Thoracic aorta (tissue), 2 donors: Measurements from ENCODE around the gene SLC5A1. TPM values are rescaled to one million over a fixed set of nuclear protein-coding genes. Genes with fewer than 3 reads are reported as not detected.

Source experiments
- ATAC-seq: fragments of 150-250 bp; one replicate; pipeline ENCODE4 v1.8.0; 2017; ENCODE audit warnings: low read depth; ENCODE audit not compliant: insufficient number of reproducible peaks, low FRiP score
- DNase-seq: peaks from one replicate; pipeline ENCODE4 v3.0.0-alpha.2; 2020; ENCODE audit warnings: low spot score
- H3K27ac ChIP-seq, 2 donors: fragments of 200-600 bp; sonication (generic); 1 replicate in 1 of 2; 2 replicates in 1 of 2; pipeline ENCODE4 v1.5.1; 2016; ENCODE audit warnings: mild to moderate bottlenecking in 2 of 2, moderate library complexity in 2 of 2
- H3K27me3 ChIP-seq: fragments of 200-600 bp; sonication (generic); replicated peaks from 2 replicates; pipeline ENCODE4 v1.6.0; 2016; ENCODE audit warnings: mild to moderate bottlenecking; ENCODE audit not compliant: insufficient read depth
- H3K36me3 ChIP-seq: fragments of 200-600 bp; sonication (generic); one replicate; pipeline ENCODE4 v1.5.1; 2016
- H3K4me1 ChIP-seq, 2 donors: fragments of 200-600 bp; sonication (generic); 1 replicate in 1 of 2; 2 replicates in 1 of 2; pipeline versions ENCODE4 v1.5.1 to v1.6.0; 2016; ENCODE audit warnings: low read depth in 2 of 2, mild to moderate bottlenecking in 1 of 2; ENCODE audit not compliant: control insufficient read depth in 1 of 2
- H3K4me3 ChIP-seq: fragments of 200-600 bp; sonication (generic); 2 replicates; pipeline ENCODE4 v1.5.1; 2016; ENCODE audit warnings: mild to moderate bottlenecking
- H3K9me3 ChIP-seq: fragments of 200-600 bp; sonication (generic); 2 replicates; pipeline ENCODE4 v1.5.1; 2016
- total RNA-seq, 2 donors: library from RNA; depleted of rRNA; stranded (reverse); fragments of >200 nt; gene quantifications; one replicate each; pipeline versions ENCODE4 v1.1.0 to v1.2.3, GENCODE V29; 2016
- TF ChIP-seq, protein P1 (sequence below): fragments of 200-600 bp; sonication (generic); IDR thresholded peaks from one replicate; pipeline ENCODE4 v1.5.1; 2019; ENCODE audit warnings: antibody characterized with exemption

Gene SLC5A1
- total RNA-seq, 2 donors from 2014 or later, result not detected

DNA sequence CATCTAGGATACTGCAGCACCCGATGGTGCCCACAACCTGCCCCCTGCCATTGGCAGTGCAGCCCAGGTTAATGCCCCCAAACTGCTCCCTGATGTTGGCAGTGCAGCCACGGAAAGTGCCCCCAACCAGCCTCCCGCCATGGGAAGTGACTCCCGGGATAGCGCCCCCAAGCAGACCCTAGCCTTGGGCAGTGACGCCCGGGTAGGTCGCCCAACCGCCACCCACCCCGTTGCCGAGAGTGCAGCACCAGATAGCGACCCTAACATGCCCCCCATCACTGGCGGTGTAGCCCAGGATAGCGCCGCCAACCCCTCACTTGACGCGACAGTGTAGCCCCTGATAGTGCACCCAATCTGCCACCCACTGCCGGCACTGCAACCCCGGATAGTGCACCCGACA lies 77.5 kb downstream of the SLC5A1 start:
- ATAC-seq, result no peak
- H3K9me3 ChIP-seq, result no peaks in the 10 kb centered on the region
- TF ChIP-seq, protein P1, sequence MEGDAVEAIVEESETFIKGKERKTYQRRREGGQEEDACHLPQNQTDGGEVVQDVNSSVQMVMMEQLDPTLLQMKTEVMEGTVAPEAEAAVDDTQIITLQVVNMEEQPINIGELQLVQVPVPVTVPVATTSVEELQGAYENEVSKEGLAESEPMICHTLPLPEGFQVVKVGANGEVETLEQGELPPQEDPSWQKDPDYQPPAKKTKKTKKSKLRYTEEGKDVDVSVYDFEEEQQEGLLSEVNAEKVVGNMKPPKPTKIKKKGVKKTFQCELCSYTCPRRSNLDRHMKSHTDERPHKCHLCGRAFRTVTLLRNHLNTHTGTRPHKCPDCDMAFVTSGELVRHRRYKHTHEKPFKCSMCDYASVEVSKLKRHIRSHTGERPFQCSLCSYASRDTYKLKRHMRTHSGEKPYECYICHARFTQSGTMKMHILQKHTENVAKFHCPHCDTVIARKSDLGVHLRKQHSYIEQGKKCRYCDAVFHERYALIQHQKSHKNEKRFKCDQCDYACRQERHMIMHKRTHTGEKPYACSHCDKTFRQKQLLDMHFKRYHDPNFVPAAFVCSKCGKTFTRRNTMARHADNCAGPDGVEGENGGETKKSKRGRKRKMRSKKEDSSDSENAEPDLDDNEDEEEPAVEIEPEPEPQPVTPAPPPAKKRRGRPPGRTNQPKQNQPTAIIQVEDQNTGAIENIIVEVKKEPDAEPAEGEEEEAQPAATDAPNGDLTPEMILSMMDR, result no peak
- no peak overlapping the region for H3K4me3 ChIP-seq
- no peak overlapping the region for H3K27ac ChIP-seq
- DNase-seq, result no peak
- H3K4me1 ChIP-seq, result no peaks in the 10 kb centered on the region
- no peaks in the 10 kb centered on the region for H3K36me3 ChIP-seq
- H3K27me3 ChIP-seq, result no peaks in the 10 kb centered on the region

- TF ChIP-seq, protein P1, result no peak
Observed at GRCh38 chr22:32122899-32123298, 79.8 kb downstream of the SLC5A1 start.

GRCh38 chr22:32123657-32124056 lies 80.6 kb downstream of the SLC5A1 start:
- Histone ChIP-seq H3K4me3 (no peak overlapping the region), H3K36me3 (no peaks in the 10 kb centered on the region), H3K27ac (no peak overlapping the region), H3K4me1 (no peaks in the 10 kb centered on the region), H3K9me3 (no peaks in the 10 kb centered on the region), H3K27me3 (no peaks in the 10 kb centered on the region)
- no peak for DNase-seq
- ATAC-seq, result no peak
- TF ChIP-seq, protein P1, result no peak

More at GRCh38 chr22:32122899-32123298, 79.8 kb downstream of the SLC5A1 start:
- Histone ChIP-seq H3K9me3 (no peaks in the 10 kb centered on the region), H3K4me1 (no peaks in the 10 kb centered on the region), H3K27ac (no peak overlapping the region), H3K36me3 (no peaks in the 10 kb centered on the region), H3K27me3 (no peaks in the 10 kb centered on the region), H3K4me3 (no peak overlapping the region)
- ATAC-seq (no peak), DNase-seq (no peak)

GRCh38 chr22:32127904-32128303 lies 84.8 kb downstream of the SLC5A1 start:
- ATAC-seq (no peak), DNase-seq (no peak)
- no peaks in the 10 kb centered on the region for H3K9me3 ChIP-seq

GRCh38 chr22:32130464-32130863 lies 87.4 kb downstream of the SLC5A1 start:
- H3K27ac ChIP-seq, result no peak overlapping the region
- H3K9me3 ChIP-seq, result no peaks in the 10 kb centered on the region
- TF ChIP-seq, protein P1, result no peak
- no peak for ATAC-seq
- DNase-seq, result no peak
- H3K36me3 ChIP-seq, result no peaks in the 10 kb centered on the region
- H3K4me1 ChIP-seq, result no peaks in the 10 kb centered on the region
- H3K27me3 ChIP-seq, result no peaks in the 10 kb centered on the region
- H3K4me3 ChIP-seq, result no peak overlapping the region

More at GRCh38 chr22:32127904-32128303, 84.8 kb downstream of the SLC5A1 start:
- H3K4me1 ChIP-seq, result no peaks in the 10 kb centered on the region
- H3K4me3 ChIP-seq, result no peak overlapping the region
- TF ChIP-seq, protein P1, result no peak
- no peaks in the 10 kb centered on the region for H3K36me3 ChIP-seq
- H3K27ac ChIP-seq, result no peak overlapping the region
- no peaks in the 10 kb centered on the region for H3K27me3 ChIP-seq
